GM19468 (cell line): Measurements from ENCODE around the gene INTU.

Source experiments
- ATAC-seq: cut with Tn5 transposase; IDR thresholded peaks from one replicate; pipeline ENCODE4 v1.9.1; 2021; ENCODE audit warnings: mild to moderate bottlenecking, moderate library complexity, moderate number of reproducible peaks; ENCODE audit not compliant: unreplicated experiment; ENCODE audit errors: extremely low read depth

INTU gene

DNA sequence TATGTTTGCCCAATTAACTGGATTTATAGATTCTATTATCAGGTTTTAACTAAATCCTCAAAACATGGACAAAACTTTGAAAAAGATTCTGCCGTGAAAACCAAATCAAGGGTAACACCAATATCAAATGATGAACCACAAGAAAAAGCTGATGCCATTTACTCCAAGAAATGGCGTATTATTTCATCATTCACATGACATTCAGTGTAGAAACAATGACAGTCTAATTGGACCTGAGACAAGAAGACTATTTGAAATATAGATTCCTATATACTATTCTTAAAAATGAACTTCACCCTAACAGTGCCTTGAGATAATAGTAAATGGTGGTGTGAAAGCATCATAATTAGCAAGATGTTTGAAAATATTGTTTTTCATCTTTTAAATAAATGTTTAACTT lies 102.2 kb downstream of the INTU start:
- no peak for ATAC-seq

- no peak for ATAC-seq
These were observed 104.5 kb downstream of the INTU start for GRCh38 chr4:127737295-127737694.

DNA sequence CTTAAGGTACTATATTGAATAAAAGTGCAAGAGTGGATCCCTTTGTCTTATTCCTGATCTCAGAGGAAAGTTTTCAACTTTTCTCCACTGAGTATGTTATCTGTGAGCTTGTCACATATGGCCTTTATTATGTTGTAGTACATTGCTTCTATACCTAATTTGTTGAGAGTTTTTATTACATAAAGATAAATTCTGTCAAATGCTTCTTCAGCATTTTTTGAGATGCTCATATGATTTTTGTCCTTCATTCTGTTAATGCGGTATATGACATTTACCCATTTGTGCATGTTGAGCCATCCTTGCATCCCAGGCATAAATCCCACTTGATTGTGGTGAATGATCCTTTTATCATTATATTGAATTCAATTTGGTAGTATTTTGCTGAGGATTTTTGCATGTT lies 108.5 kb downstream of the INTU start:
- no peak for ATAC-seq

DNA sequence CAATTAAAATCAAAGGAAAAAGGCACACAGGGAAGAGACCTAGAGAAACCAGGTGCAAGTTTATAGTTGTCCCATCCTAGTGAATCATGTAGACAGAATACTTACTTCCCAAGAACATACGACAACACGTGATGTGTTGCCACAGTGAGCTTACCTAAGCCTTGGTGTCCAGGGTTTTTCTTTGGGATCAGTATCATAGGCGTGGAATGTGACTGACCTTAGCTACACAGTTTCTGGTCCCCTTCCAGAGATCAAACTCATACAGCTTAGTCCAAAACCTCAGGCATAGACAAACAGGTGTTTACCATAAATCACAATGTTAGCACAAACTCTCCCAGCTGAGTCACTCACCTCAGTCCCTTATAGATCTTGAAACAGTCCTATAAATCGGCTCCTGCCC lies 115.1 kb downstream of the INTU start:
- ATAC-seq, result no peak

- no peak for ATAC-seq
These were observed 116.2 kb downstream of the INTU start for GRCh38 chr4:127748957-127749356.

GRCh38 chr4:127756906-127757305 lies 124.1 kb downstream of the INTU start:
- no peak for ATAC-seq

GRCh38 chr4:127759228-127759820 lies 126.6 kb downstream of the INTU start:
- ATAC-seq, result no peak

DNA sequence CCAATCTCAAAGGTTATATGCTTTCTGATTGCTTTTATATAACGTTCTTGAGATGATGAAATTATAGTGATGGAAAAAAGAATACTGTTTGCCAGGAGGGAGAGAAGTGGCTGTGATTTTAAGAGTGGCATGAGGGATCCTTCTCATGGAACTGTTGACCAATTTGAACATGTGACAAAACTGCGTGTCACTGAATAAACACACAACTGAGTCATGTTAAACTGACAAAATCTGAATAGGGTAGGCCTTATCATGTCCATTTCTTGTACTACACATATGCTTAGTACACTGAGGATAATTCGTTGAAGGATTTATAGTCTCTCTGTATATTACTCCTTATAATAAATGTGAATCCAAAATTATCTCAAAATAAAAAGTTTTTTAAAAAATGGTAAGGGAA lies 127.1 kb downstream of the INTU start:
- no peak for ATAC-seq

DNA sequence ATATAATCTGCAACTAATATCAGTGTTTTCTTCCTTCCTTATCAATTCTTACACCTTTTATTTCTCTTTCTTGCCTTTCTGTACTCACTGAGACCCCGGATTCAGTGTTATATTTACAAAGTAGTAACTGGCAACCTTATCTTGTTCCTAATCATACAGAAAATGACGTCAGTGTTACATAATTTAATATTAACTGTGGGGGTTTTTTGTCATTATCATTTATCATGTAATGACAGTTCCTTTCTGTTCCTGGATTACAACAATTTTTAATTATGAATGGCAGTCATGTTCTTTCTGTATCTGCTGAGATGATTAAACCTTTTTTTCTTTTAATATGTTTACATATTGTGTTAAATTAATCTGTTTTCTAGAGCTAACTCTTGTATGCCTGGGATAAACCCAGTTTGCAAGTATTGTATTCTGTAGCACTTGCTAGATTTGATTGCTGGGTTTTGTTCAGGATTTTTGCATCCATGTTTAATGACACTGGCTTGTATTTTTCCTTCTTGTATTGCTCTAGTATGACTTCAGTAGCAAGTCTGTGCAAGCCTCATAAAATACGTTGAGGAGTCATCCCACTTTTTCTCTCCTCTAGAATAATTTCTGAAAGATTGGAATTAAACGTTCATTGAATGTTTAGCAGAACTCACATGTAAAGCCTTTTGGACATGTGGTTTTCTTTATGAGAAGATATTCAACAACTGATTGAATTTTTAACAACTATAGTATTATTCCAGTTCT lies 138.9 kb downstream of the INTU start:
- no peak for ATAC-seq

- ATAC-seq, result no peak
These were observed 140.3 kb downstream of the INTU start for GRCh38 chr4:127772769-127773671.

DNA sequence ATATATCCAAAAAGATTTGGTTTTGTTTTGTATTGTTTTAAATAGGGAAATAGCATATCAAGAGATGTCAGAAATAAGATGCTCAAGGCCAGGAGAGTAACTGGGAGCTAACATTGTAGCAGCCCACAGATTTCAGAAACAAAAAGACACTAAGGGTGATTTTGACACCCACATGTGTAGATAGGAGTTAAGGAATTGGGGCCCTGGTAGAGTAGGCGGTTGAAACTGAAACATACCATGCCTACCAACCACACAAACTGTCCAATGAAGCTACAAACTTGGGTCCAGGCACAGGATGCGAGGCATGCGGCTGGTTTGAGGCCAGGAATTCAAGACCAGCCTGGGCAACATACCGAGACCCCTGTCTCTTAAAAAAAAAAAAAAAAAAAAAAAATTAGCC lies 143.1 kb downstream of the INTU start:
- no peak for ATAC-seq
